Suprapubic skin (tissue), 4 donors: ENCODE results near the gene TGFB1. TPM values are rescaled to one million over a fixed set of nuclear protein-coding genes. Genes with fewer than 3 reads are reported as not detected.

Experiments used
- DNase-seq, 2 donors: peaks; one replicate each; pipeline ENCODE4 v3.0.0-alpha.2; 2019; ENCODE audit warnings: low spot score in 2 of 2
- H3K27ac ChIP-seq: fragments of 200-600 bp; sonication (generic); one replicate; pipeline ENCODE4 v1.5.1; 2019
- H3K27me3 ChIP-seq: fragments of 200-600 bp; sonication (generic); one replicate; pipeline ENCODE4 v1.5.1; 2019
- H3K36me3 ChIP-seq: fragments of 200-600 bp; sonication (generic); one replicate; pipeline ENCODE4 v1.5.1; 2019
- H3K4me1 ChIP-seq: fragments of 200-600 bp; sonication (generic); one replicate; pipeline ENCODE4 v1.5.1; 2019
- H3K4me3 ChIP-seq: fragments of 200-600 bp; sonication (generic); one replicate; pipeline ENCODE4 v1.5.1; 2019; ENCODE audit warnings: mild to moderate bottlenecking
- H3K9me3 ChIP-seq: fragments of 200-600 bp; sonication (generic); one replicate; pipeline ENCODE4 v1.5.1; 2019
- CTCF ChIP-seq, 2 donors: fragments of 200-600 bp in 1 of 2; fragments of 450-650 bp in 1 of 2; sonication (generic) in 1 of 2; IDR thresholded peaks; one replicate each; pipeline ENCODE4 v1.5.1; 2016 to 2019; ENCODE audit warnings: antibody characterized with exemption in 2 of 2, mild to moderate bottlenecking in 1 of 2, moderate library complexity in 1 of 2
- EP300 ChIP-seq: sonication (generic); formaldehyde crosslinking; IDR thresholded peaks from one replicate; pipeline ENCODE4 v1.6.1; 2017; ENCODE audit warnings: antibody characterized with exemption
- POLR2A ChIP-seq, 2 donors: fragments of 450-650 bp; IDR thresholded peaks; one replicate each; pipeline ENCODE4 v1.6.1; 2017; ENCODE audit warnings: antibody characterized with exemption in 2 of 2, mild to moderate bottlenecking in 2 of 2, moderate library complexity in 2 of 2
- POLR2AphosphoS5 ChIP-seq, 3 donors: sonication (generic); formaldehyde crosslinking; IDR thresholded peaks; one replicate each; pipeline ENCODE4 v1.6.1; 2017; ENCODE audit warnings: antibody characterized with exemption in 3 of 3
- WGBS: methylation state at CpG from one replicate; pipeline ENCODE4 v1.1.5; 2018; 5-methylcytosine and 5-hydroxymethylcytosine counted together
- total RNA-seq, 4 donors: library from RNA; depleted of rRNA; stranded (reverse); fragments of >200 nt; gene quantifications; one replicate each; pipeline ENCODE4 v1.1.0, GENCODE V29; 2016

TGFB1 gene
- total RNA-seq, 4 donors from 2014 or later = 16.4 to 19.9 (median 17.4) TPM

DNA sequence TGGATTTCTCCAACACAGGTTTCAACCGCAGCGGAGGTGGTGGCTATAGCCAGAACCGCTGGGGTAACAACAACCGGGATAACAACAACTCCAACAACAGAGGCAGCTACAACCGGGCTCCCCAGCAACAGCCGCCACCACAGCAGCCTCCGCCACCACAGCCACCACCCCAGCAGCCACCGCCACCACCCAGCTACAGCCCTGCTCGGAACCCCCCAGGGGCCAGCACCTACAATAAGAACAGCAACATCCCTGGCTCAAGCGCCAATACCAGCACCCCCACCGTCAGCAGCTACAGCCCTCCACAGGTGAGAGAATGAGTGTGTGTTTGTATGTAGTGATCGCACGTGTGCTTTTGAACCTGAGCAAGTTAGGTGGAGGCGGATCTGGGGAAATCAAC, 49.8 kb downstream of the TGFB1 start:
- no peak for DNase-seq
- H3K4me3 ChIP-seq = no peak overlapping the region
- H3K27me3 ChIP-seq = no peaks in the 10 kb centered on the region
- TF ChIP-seq POLR2AphosphoS5 (IDR thresholded peaks at IDR 0.05) (no peak), POLR2A (IDR thresholded peaks at IDR 0.05) (no peak), CTCF (IDR thresholded peaks at IDR 0.05) (no peak), EP300 (no peak)
- H3K9me3 ChIP-seq = no peaks in the 10 kb centered on the region
- peaks cover 49% of the 10 kb centered on the region for H3K4me1 ChIP-seq
- H3K27ac ChIP-seq = no peak overlapping the region
- peaks cover 71% of the 10 kb centered on the region for H3K36me3 ChIP-seq
- WGBS = 84% methylated on average over 8 of the region's 14 CpGs

DNA sequence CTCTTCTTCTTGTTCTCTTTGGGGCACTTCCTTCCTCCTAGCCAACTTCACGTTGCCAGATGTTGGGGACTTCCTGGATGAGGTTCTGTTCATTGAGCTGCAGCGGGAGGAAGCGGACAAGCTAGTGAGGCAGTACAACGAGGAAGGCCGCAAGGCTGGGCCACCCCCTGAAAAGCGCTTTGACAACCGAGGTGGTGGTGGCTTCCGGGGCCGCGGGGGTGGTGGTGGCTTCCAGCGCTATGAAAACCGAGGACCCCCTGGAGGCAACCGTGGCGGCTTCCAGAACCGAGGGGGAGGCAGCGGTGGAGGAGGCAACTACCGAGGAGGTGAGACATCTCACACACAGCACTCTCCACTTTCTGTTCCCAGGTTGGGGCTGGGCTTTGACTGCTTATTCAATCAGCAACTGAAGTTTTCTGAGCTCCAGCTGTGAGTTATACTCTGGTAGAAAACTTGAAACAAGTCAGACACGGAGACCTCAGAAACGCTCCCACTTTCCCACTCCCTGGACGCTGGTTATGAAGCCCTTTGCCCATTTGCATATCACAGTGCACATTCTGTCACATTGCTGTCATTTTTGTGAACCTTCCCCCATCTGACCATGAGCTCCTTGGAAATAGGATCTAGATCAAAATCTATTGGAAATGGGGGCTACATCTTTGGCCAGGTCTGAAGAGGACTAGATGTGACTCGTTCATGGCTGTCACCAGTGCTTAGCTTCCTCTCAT, 50.9 kb downstream of the TGFB1 start:
- H3K27ac ChIP-seq = no peak overlapping the region
- H3K9me3 ChIP-seq = no peaks in the 10 kb centered on the region
- DNase-seq = peak in 1 of 2 donors; percentile 65
- peaks cover 78% of the 10 kb centered on the region for H3K36me3 ChIP-seq
- no peaks in the 10 kb centered on the region for H3K27me3 ChIP-seq
- H3K4me1 ChIP-seq = peaks cover 48% of the 10 kb centered on the region
- no peak for TF ChIP-seq EP300
- no peak for TF ChIP-seq POLR2A (IDR thresholded peaks at IDR 0.05)
- TF ChIP-seq CTCF (IDR thresholded peaks at IDR 0.05) = no peak
- no peak for TF ChIP-seq POLR2AphosphoS5 (IDR thresholded peaks at IDR 0.05)
- no peak overlapping the region for H3K4me3 ChIP-seq
- WGBS = 78% methylated on average over 20 of the region's 21 CpGs

- H3K4me1 ChIP-seq = peaks cover 62% of the 10 kb centered on the region
- no peak overlapping the region for H3K4me3 ChIP-seq
- WGBS = 81% methylated on average over 6 of the region's 6 CpGs
- DNase-seq = no peak
- H3K9me3 ChIP-seq = no peaks in the 10 kb centered on the region
- H3K27ac ChIP-seq = peak overlapping the region; percentile 89
- H3K27me3 ChIP-seq = no peaks in the 10 kb centered on the region
- no peak for TF ChIP-seq POLR2A (IDR thresholded peaks at IDR 0.05)
- TF ChIP-seq EP300 = no peak
- TF ChIP-seq POLR2AphosphoS5 (IDR thresholded peaks at IDR 0.05) = no peak
- TF ChIP-seq CTCF (IDR thresholded peaks at IDR 0.05) = no peak
- H3K36me3 ChIP-seq = peaks cover 77% of the 10 kb centered on the region
Measured at GRCh38 chr19:41300555-41300954, 53.2 kb downstream of the TGFB1 start.

- Histone ChIP-seq H3K9me3 (no peaks in the 10 kb centered on the region), H3K27me3 (no peaks in the 10 kb centered on the region), H3K36me3 (peaks cover 77% of the 10 kb centered on the region), H3K4me3 (no peak overlapping the region), H3K4me1 (peaks cover 62% of the 10 kb centered on the region), H3K27ac (peak overlapping the region; percentile 89)
- TF ChIP-seq CTCF (IDR thresholded peaks at IDR 0.05) (no peak), EP300 (no peak), POLR2AphosphoS5 (IDR thresholded peaks at IDR 0.05) (no peak), POLR2A (IDR thresholded peaks at IDR 0.05) (no peak)
- peak in 1 of 2 donors; percentile 84 for DNase-seq
- 52% methylated on average over 4 of the region's 4 CpGs for WGBS
Measured at GRCh38 chr19:41299755-41300089, 54.0 kb downstream of the TGFB1 start.

GRCh38 chr19:41299046-41299754, 54.5 kb downstream of the TGFB1 start:
- WGBS = 42% methylated on average over 10 of the region's 10 CpGs
- Histone ChIP-seq H3K4me3 (no peak overlapping the region), H3K27ac (peak overlapping the region; percentile 89), H3K9me3 (no peaks in the 10 kb centered on the region), H3K36me3 (peaks cover 77% of the 10 kb centered on the region), H3K4me1 (peaks cover 62% of the 10 kb centered on the region), H3K27me3 (no peaks in the 10 kb centered on the region)
- no peak for DNase-seq
- no peak for TF ChIP-seq CTCF (IDR thresholded peaks at IDR 0.05)
- TF ChIP-seq POLR2AphosphoS5 (IDR thresholded peaks at IDR 0.05) = peak in 1 of 3 donors; percentile 29
